Spleen (tissue), 11 donors: ENCODE measurements around the gene GRID2. TPM values are rescaled to one million over a fixed set of nuclear protein-coding genes. Genes with fewer than 3 reads are reported as not detected.

Source experiments
- DNase-seq: peaks from one replicate; pipeline ENCODE4 v3.0.0-alpha.2; 2020
- H3K27ac ChIP-seq, 8 donors: fragments of 200-600 bp; sonication (generic) in 7 of 8; 1 replicate in 4 of 8; 2 replicates in 4 of 8; pipeline versions ENCODE4 v1.5.0 to v1.8.0; 2016 to 2021; ENCODE audit warnings: inconsistent platforms in 4 of 8, mild to moderate bottlenecking in 4 of 8, moderate library complexity in 1 of 8
- H3K27me3 ChIP-seq, 7 donors: fragments of 200-600 bp; sonication (generic) in 6 of 7; replicated peaks in 1 of 7; 1 replicate in 4 of 7; 2 replicates in 3 of 7; pipeline versions ENCODE4 v1.5.0 to v1.8.0; 2016 to 2021; ENCODE audit warnings: inconsistent platforms in 3 of 7, mild to moderate bottlenecking in 1 of 7
- H3K36me3 ChIP-seq, 6 donors: fragments of 200-600 bp; sonication (generic) in 5 of 6; 1 replicate in 4 of 6; 2 replicates in 2 of 6; pipeline versions ENCODE4 v1.5.0 to v1.8.0; 2016 to 2021; ENCODE audit warnings: inconsistent platforms in 2 of 6
- H3K4me1 ChIP-seq, 6 donors: fragments of 200-600 bp; sonication (generic) in 5 of 6; 1 replicate in 3 of 6; 2 replicates in 3 of 6; pipeline versions ENCODE4 v1.5.0 to v1.8.0; 2016 to 2021; ENCODE audit warnings: inconsistent platforms in 3 of 6
- H3K4me3 ChIP-seq, 8 donors: fragments of 200-600 bp; sonication (generic) in 7 of 8; 1 replicate in 4 of 8; 2 replicates in 4 of 8; pipeline versions ENCODE4 v1.5.0 to v1.8.0; 2016 to 2021; ENCODE audit warnings: inconsistent platforms in 4 of 8, mild to moderate bottlenecking in 4 of 8, moderate library complexity in 2 of 8
- H3K9me3 ChIP-seq, 8 donors: fragments of 200-600 bp; sonication (generic) in 7 of 8; 1 replicate in 4 of 8; 2 replicates in 4 of 8; pipeline versions ENCODE4 v1.5.0 to v1.8.0; 2016 to 2021; ENCODE audit warnings: inconsistent platforms in 4 of 8
- CTCF ChIP-seq, 11 experiments: fragments of 200-600 bp in 7 of 11; fragments of 450-650 bp in 4 of 11; sonication (generic) in 4 of 11; IDR thresholded peaks in 8 of 11; conservative IDR thresholded peaks in 3 of 11; 1 replicate in 7 of 11; 2 replicates in 4 of 11; pipeline versions ENCODE4 v1.4.0 to v1.8.0; 2016 to 2021; ENCODE audit warnings: antibody characterized with exemption in 11 of 11, inconsistent platforms in 4 of 11, mild to moderate bottlenecking in 1 of 11
- POLR2A ChIP-seq, 3 donors: fragments of 450-650 bp; IDR thresholded peaks; one replicate each; pipeline ENCODE4 v1.5.1; 2017; ENCODE audit warnings: antibody characterized with exemption in 3 of 3, mild to moderate bottlenecking in 1 of 3
- POLR2AphosphoS5 ChIP-seq, 3 donors: sonication (generic); formaldehyde crosslinking; IDR thresholded peaks; one replicate each; pipeline ENCODE4 v1.5.1; 2017; ENCODE audit warnings: antibody characterized with exemption in 3 of 3
- WGBS, 5 donors: extraction: QIAGEN DNeasy Blood & Tissue Kit in 3 of 5; methylation state at CpG; one replicate each; pipeline versions ENCODE4 v1.1.5 to v1.1.7; 2013 to 2018; 5-methylcytosine and 5-hydroxymethylcytosine counted together
- intact Hi-C: fragments of 100-400 bp; cut with DNase I; formaldehyde crosslinking; loops from one replicate; pipeline ENCODE4 v1.15.0; 2023; ENCODE audit warnings: low total_unique reads
- polyA plus RNA-seq, 3 donors: library from polyadenylated mRNA; stranded (reverse); fragments of 200-250 nt; gene quantifications; one replicate each; pipeline ENCODE4 v1.2.1, GENCODE V29; 2013
- total RNA-seq, 7 donors: library from RNA; depleted of rRNA in 3 of 7; stranded (reverse); fragments of >200 nt in 3 of 7; fragmentation: NEBNext Ultra II Directional in 4 of 7; extraction: Animal tissue kit (Norgen Biotek cat#: 25700) in 4 of 7; gene quantifications; one replicate each; pipeline versions ENCODE4 v1.1.0 to v1.2.1, GENCODE V29; 2016 to 2021
- donor health status: healthy with polysubstance abuse.
- donor health status: DM: no; HTN: no; CAD: no; lungs with moderate emphysema.
- donor health status: DM: no; HTN: no; CAD: no.
- donor health status: Bipolar disorder and iron deficiency.
- donor health status: healthy.
- donor health status: DM: no; HTN: no; CAD: no.
- donor health status: DM: yes; HTN: yes; CAD: no.

GRID2 gene
- total and polyA plus RNA-seq, 10 donors: 0.03 to 0.92 (median 0.22) TPM; not detected in 4

GRCh38 chr4:93760284-93760683 lies 1456.5 kb downstream of the GRID2 start:
- peaks cover 0 to 4% (median 0%) of the 10 kb centered on the region in 7 donors for H3K27me3 ChIP-seq
- WGBS, 5 donors: 91 to 94% (median 92%) methylated on average over 2 of the region's 2 CpGs
- TF ChIP-seq POLR2AphosphoS5 (IDR thresholded peaks at IDR 0.05): no peak
- intact Hi-C loops: no loop called here
- H3K27ac ChIP-seq: no peak overlapping the region
- H3K36me3 ChIP-seq: no peaks in the 10 kb centered on the region
- H3K4me1 ChIP-seq: no peaks in the 10 kb centered on the region
- H3K9me3 ChIP-seq: no peaks in the 10 kb centered on the region
- no peak for DNase-seq
- no peak overlapping the region for H3K4me3 ChIP-seq

DNA sequence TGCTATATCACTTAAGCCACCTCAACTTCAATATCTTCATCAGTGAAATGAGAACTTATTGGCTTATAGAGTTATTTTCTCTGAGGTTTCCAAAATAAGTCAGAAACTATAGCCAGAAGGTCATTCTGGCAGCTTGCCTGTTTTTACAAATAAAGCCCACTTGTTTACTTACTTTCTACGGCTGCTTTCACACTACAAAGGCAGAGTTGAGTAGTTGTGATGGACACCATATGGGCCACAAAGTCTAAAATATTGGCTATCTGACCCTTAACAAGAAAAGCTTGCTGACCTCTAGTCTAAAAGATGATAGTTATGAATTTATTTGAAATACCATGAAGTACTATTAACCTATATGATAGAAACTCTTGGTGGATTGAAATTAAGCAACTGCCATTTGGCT lies 1457.5 kb downstream of the GRID2 start:
- Histone ChIP-seq H3K27me3 (peaks cover 0 to 5% (median 0%) of the 10 kb centered on the region in 7 donors), H3K27ac (no peak overlapping the region), H3K9me3 (no peaks in the 10 kb centered on the region), H3K4me3 (no peak overlapping the region), H3K36me3 (no peaks in the 10 kb centered on the region), H3K4me1 (no peaks in the 10 kb centered on the region)
- TF ChIP-seq POLR2A (IDR thresholded peaks at IDR 0.05) (no peak), POLR2AphosphoS5 (IDR thresholded peaks at IDR 0.05) (no peak), CTCF (IDR thresholded peaks at IDR 0.05 in 8 of 11, conservative IDR thresholded peaks at IDR 0.05 in 3 of 11) (no peak)
- intact Hi-C loops: no loop called here
- DNase-seq: no peak
- WGBS, 5 donors: 71 to 84% (median 76%) methylated on average over 1 of the region's 1 CpG

DNA sequence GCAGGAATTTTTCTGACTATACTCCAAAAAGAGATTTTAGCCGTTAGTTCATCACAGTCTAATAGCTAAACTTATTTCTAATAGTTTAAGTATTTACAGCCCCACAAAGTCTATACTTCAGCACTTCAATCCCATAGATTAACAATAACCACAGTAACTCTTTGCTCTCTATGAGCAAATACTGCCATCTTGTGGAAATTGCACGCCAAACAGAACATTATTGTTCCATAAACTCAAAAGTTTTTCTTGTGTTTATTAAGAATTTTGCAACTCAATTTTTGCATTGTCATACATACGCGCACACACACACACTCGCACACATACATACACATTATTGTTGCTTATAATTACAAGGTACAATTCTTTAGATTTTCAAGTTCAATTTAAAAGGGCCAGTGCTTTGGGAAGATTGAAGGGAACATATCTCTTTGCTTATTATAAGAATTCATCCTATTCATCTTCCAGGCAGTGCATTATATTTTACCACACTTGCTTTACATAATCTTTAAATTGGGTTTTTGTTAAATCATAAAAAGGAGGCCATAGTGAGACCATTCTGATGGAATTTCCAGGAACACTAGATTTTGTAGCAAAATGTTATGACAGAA lies 1461.0 kb downstream of the GRID2 start:
- H3K4me3 ChIP-seq: no peak overlapping the region
- no peak overlapping the region for H3K27ac ChIP-seq
- TF ChIP-seq POLR2A (IDR thresholded peaks at IDR 0.05) (no peak), CTCF (IDR thresholded peaks at IDR 0.05 in 8 of 11, conservative IDR thresholded peaks at IDR 0.05 in 3 of 11) (peak; percentile 31 to 66 (median 51))
- H3K27me3 ChIP-seq: peaks cover 0 to 5% (median 0%) of the 10 kb centered on the region in 7 donors
- no peaks in the 10 kb centered on the region for H3K36me3 ChIP-seq
- H3K9me3 ChIP-seq: no peaks in the 10 kb centered on the region
- no peaks in the 10 kb centered on the region for H3K4me1 ChIP-seq
- 2 to 6% (median 4%) methylated on average over 5 of the region's 5 CpGs for WGBS, 5 donors
- intact Hi-C loops: no loop called here
- no peak for DNase-seq

DNA sequence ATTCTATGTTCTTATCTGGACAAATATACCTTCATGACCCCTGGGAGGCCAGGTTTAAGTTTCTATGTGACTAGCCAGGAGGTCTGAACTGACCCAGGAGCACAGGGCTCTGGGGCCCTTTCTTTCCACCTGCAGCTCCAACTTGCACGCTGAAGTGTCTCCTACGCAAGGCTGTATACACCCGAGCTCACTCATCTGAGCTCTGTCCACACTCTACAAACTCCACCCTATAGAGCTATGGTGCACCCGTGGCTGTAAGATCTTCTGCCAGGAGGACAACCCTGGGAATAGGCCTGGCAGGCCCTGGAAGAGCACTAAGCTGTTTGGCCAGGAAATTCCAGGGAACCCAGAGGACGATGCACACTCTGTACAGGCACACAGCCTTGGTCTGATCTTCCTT lies 1464.2 kb downstream of the GRID2 start:
- Histone ChIP-seq H3K27me3 (peaks cover 0 to 5% (median 0%) of the 10 kb centered on the region in 7 donors), H3K9me3 (no peaks in the 10 kb centered on the region), H3K4me1 (no peaks in the 10 kb centered on the region), H3K4me3 (no peak overlapping the region), H3K27ac (no peak overlapping the region), H3K36me3 (no peaks in the 10 kb centered on the region)
- WGBS, 5 donors: 67 to 87% (median 71%) methylated on average over 5 of the region's 5 CpGs
- no peak for DNase-seq
- no peak for TF ChIP-seq POLR2AphosphoS5 (IDR thresholded peaks at IDR 0.05)
- TF ChIP-seq POLR2A (IDR thresholded peaks at IDR 0.05): no peak
- no peak for TF ChIP-seq CTCF (IDR thresholded peaks at IDR 0.05 in 8 of 11, conservative IDR thresholded peaks at IDR 0.05 in 3 of 11)
- intact Hi-C loops: no loop called here
